Ascending aorta (tissue), 2 donors: ENCODE data around the gene RAPGEF2. TPM values are rescaled to one million over a fixed set of nuclear protein-coding genes. Genes with fewer than 3 reads are reported as not detected.

Source experiments
- DNase-seq, 2 donors: peaks; one replicate each; pipeline ENCODE4 v3.0.0-alpha.2; 2019; ENCODE audit warnings: low spot score in 2 of 2
- H3K27ac ChIP-seq, 2 donors: fragments of 200-600 bp; sonication (generic); one replicate each; pipeline ENCODE4 v1.5.1; 2016 to 2017; ENCODE audit warnings: mild to moderate bottlenecking in 1 of 2
- H3K27me3 ChIP-seq: fragments of 200-600 bp; sonication (generic); one replicate; pipeline ENCODE4 v1.5.1; 2017
- H3K36me3 ChIP-seq, 2 donors: fragments of 200-600 bp; sonication (generic); one replicate each; pipeline ENCODE4 v1.5.1; 2016
- H3K4me1 ChIP-seq, 2 donors: fragments of 200-600 bp; sonication (generic); one replicate each; pipeline ENCODE4 v1.5.1; 2016 to 2017; ENCODE audit warnings: mild to moderate bottlenecking in 1 of 2
- H3K4me3 ChIP-seq, 2 donors: fragments of 200-600 bp; sonication (generic); one replicate each; pipeline ENCODE4 v1.5.1; 2016 to 2017; ENCODE audit warnings: mild to moderate bottlenecking in 1 of 2
- H3K9me3 ChIP-seq, 2 donors: fragments of 200-600 bp; sonication (generic); one replicate each; pipeline ENCODE4 v1.5.1; 2016
- intact Hi-C: fragments of 100-400 bp; cut with DNase I; formaldehyde crosslinking; loops from one replicate; pipeline ENCODE4 v1.15.1; 2023
- total RNA-seq: library from RNA; depleted of rRNA; stranded (reverse); fragments of >200 nt; gene quantifications from one replicate; pipeline ENCODE4 v1.1.0, GENCODE V29; 2016
- TF ChIP-seq, protein P1 (sequence below), 3 experiments: fragments of 200-600 bp in 2 of 3; fragments of 450-650 bp in 1 of 3; sonication (generic) in 2 of 3; IDR thresholded peaks; one replicate each; pipeline ENCODE4 v1.5.1; 2016 to 2019; ENCODE audit warnings: antibody characterized with exemption in 3 of 3, mild to moderate bottlenecking in 1 of 3, moderate library complexity in 1 of 3

RAPGEF2 gene
- total RNA-seq, 1 donor from 2014 or later = 65.7 TPM

DNA sequence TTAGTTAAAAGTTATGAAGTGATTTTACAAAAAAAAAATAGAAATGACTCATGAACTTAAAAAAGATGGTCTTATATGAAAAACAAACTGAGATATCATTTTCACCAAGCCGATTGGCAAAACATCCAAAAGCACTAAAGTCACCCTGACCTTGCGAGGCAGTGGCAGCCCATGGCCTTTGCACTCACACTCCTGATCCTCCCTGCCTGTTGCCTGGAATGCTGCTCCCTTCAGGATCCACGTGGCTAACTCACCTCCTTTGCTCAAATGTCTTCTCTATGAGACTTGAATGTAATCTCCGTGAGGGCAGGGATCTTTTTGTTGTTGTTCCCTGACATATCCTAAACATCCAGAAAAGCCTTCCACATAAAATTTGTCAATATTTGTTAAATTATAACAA lies 106.4 kb downstream of the RAPGEF2 start:
- no peak for DNase-seq
- H3K27ac ChIP-seq = no peak overlapping the region
- intact Hi-C loops = no loop called here
- no peaks in the 10 kb centered on the region for H3K9me3 ChIP-seq
- TF ChIP-seq, protein P1, sequence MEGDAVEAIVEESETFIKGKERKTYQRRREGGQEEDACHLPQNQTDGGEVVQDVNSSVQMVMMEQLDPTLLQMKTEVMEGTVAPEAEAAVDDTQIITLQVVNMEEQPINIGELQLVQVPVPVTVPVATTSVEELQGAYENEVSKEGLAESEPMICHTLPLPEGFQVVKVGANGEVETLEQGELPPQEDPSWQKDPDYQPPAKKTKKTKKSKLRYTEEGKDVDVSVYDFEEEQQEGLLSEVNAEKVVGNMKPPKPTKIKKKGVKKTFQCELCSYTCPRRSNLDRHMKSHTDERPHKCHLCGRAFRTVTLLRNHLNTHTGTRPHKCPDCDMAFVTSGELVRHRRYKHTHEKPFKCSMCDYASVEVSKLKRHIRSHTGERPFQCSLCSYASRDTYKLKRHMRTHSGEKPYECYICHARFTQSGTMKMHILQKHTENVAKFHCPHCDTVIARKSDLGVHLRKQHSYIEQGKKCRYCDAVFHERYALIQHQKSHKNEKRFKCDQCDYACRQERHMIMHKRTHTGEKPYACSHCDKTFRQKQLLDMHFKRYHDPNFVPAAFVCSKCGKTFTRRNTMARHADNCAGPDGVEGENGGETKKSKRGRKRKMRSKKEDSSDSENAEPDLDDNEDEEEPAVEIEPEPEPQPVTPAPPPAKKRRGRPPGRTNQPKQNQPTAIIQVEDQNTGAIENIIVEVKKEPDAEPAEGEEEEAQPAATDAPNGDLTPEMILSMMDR (IDR thresholded peaks at IDR 0.05) = no peak
- H3K36me3 ChIP-seq = no peaks in the 10 kb centered on the region
- H3K27me3 ChIP-seq = no peaks in the 10 kb centered on the region
- H3K4me1 ChIP-seq = peaks cover 0 to 6% of the 10 kb centered on the region in 2 donors
- H3K4me3 ChIP-seq = no peak overlapping the region

DNA sequence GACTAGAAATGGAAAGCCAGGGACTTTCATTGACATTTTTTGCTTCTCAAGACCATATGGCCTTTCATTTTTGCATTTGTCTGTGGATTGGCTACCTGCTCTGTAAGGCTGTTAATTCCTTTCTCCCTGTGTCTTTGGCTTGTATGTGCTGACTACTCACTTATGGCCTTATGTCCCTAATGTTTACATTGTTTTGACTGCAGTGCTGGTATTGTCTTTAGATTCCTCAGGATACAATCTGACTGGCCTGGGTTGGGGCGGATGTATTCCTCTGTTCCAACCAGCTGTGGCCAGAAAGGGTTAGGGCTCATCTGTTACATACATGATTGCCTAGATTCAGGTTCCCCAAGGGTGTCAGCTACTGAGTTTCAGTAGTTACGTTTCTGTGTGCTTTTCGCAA lies 108.1 kb downstream of the RAPGEF2 start:
- no peak for DNase-seq
- no peak overlapping the region for H3K4me3 ChIP-seq
- TF ChIP-seq, protein P1 (IDR thresholded peaks at IDR 0.05) = no peak
- no peaks in the 10 kb centered on the region for H3K9me3 ChIP-seq
- intact Hi-C loops = no loop called here
- H3K27me3 ChIP-seq = no peaks in the 10 kb centered on the region
- H3K36me3 ChIP-seq = no peaks in the 10 kb centered on the region
- H3K4me1 ChIP-seq = peaks cover 0 to 6% of the 10 kb centered on the region in 2 donors
- no peak overlapping the region for H3K27ac ChIP-seq

DNA sequence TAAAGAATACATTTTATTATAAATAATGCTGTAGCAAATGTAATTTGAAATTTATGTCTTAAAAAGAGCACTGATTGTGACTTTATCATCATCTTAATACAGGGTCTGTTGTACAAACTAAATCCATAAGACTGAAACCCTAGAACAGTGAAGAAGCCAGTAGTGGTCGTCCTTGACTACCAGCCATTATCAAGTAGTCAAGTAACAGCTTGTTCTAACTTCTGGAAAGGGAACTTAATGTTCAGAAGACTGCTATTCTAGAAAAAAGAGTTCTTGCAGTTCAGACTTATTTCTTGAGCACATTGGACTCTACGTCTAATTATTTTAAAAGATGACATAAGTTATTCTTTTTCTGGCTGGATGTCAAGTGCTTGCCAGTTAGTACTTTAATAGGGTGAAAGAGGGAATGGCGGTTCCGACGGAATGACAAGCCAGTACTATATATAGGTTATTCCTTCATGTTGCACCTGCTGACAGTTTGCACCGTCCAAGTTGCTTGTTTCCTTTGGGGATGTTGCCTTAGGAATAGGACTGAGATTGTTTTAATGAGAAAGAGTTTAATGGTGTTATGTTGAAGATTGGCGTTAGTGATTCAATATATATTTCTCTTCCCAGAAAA lies 109.9 kb downstream of the RAPGEF2 start:
- Histone ChIP-seq H3K9me3 (no peaks in the 10 kb centered on the region), H3K27ac (peak overlapping the region in 1 of 2 donors; percentile 6), H3K4me3 (no peak overlapping the region), H3K36me3 (no peaks in the 10 kb centered on the region), H3K4me1 (no peaks in the 10 kb centered on the region), H3K27me3 (no peaks in the 10 kb centered on the region)
- intact Hi-C loops = no loop called here
- DNase-seq = no peak
- TF ChIP-seq, protein P1 (IDR thresholded peaks at IDR 0.05) = no peak

DNA sequence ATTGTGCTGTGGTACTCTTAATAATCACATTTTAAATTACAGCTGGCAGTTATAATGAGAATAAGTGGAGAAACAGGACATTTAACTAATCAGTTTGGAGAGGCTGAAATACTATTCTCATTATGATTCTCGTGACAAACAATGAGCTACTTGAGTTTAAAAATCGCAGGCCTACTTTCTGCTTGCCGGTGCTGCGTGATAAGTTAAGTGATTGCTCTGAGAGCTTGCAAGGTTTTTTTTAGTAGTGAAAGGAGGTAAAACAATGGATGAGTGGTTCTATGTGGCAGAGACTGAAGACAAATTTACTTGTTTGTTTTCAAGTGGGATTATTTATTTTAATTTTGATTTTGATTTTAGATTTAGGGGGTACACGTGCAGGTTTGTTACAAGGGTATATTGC lies 114.0 kb downstream of the RAPGEF2 start:
- intact Hi-C loops = no loop called here
- no peaks in the 10 kb centered on the region for H3K4me1 ChIP-seq

DNA sequence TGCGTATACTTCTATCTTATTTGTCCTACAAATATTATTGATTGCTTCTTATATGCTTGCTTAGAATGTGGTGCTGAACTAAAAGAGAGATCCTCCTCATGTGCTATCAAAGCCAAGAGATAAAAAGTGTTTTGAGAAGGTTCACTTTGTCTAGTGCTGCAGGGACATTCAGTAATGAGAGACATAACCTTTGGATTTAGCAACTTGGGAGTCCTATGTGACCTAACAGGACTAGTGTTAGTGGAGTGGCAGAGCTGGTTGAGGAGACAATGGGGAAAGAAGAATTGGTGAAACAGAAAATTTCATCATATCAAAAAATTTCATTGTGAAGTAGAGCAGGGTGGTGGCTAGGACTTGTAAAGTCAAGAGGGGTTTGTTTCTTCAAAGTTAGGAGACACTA lies 117.0 kb downstream of the RAPGEF2 start:
- Histone ChIP-seq H3K4me1 (no peaks in the 10 kb centered on the region), H3K9me3 (no peaks in the 10 kb centered on the region), H3K36me3 (no peaks in the 10 kb centered on the region), H3K27ac (no peak overlapping the region), H3K4me3 (no peak overlapping the region), H3K27me3 (no peaks in the 10 kb centered on the region)
- intact Hi-C loops = no loop called here
- TF ChIP-seq, protein P1 (IDR thresholded peaks at IDR 0.05) = no peak
- no peak for DNase-seq

More for the DNA sequence above, 114.0 kb downstream of the RAPGEF2 start:
- no peaks in the 10 kb centered on the region for H3K36me3 ChIP-seq
- TF ChIP-seq, protein P1 (IDR thresholded peaks at IDR 0.05) = no peak
- no peaks in the 10 kb centered on the region for H3K27me3 ChIP-seq
- no peak for DNase-seq
- no peak overlapping the region for H3K27ac ChIP-seq
- H3K9me3 ChIP-seq = no peaks in the 10 kb centered on the region
- no peak overlapping the region for H3K4me3 ChIP-seq

DNA sequence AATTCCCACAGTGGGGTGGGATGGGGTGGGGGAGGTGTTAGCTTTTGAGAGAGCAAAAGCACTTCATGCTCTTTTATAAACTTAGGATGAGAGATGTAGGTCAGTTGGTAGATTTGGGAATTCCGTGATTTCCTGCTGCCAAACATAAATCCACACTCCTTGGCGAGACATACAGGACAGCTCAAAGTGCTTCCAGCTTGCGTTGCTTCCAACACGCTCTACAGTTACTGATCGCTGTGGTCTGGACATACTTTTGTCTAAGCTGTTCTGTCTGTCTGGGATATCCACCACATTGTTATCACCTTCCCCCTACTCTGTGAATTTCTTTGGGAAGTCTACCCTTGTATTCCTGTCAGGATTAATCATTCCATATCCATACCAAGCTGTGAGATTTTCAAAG lies 117.5 kb downstream of the RAPGEF2 start:
- Histone ChIP-seq H3K27me3 (no peaks in the 10 kb centered on the region), H3K4me1 (no peaks in the 10 kb centered on the region), H3K27ac (no peak overlapping the region), H3K9me3 (no peaks in the 10 kb centered on the region), H3K36me3 (no peaks in the 10 kb centered on the region), H3K4me3 (no peak overlapping the region)
- no peak for DNase-seq
- intact Hi-C loops = no loop called here
- TF ChIP-seq, protein P1 (IDR thresholded peaks at IDR 0.05) = no peak
